Measurements from ENCODE around the gene DCAF11.

DCAF11 gene

GRCh38 chr14:24098927-24099813 lies 15.4 kb upstream of the DCAF11 start:
- no peak overlapping the region for H2AFZ ChIP-seq (ENCODE audit: low read depth, low read length)
- no peaks in the 10 kb centered on the region for H3K27me3 ChIP-seq (ENCODE audit: low read depth, low read length)
- no peaks in the 10 kb centered on the region for H4K20me1 ChIP-seq (ENCODE audit: insufficient read depth, low read length)
- H3K4me2 ChIP-seq (ENCODE audit: low read length) = no peak overlapping the region
- H3K9ac ChIP-seq (ENCODE audit: low read length) = no peak overlapping the region
- TF ChIP-seq CTCF (IDR thresholded peaks at IDR 0.05; ENCODE audit: low read depth, low read length) (no peak), EZH2phosphoT487 (IDR thresholded peaks at IDR 0.05; ENCODE audit: low read depth) (no peak)
- H3K27ac ChIP-seq (ENCODE audit: low read length) = no peak overlapping the region
- H3K4me1 ChIP-seq (ENCODE audit: low read length) = peaks cover 8% of the 10 kb centered on the region
- H3K79me2 ChIP-seq (ENCODE audit: low read length) = peaks cover 17% of the 10 kb centered on the region
- H3K36me3 ChIP-seq (replicated peaks; ENCODE audit: low read depth, low read length) = peaks cover 58% of the 10 kb centered on the region
- no peaks in the 10 kb centered on the region for H3K9me3 ChIP-seq (ENCODE audit: insufficient read depth, low read length)
- H3K4me3 ChIP-seq (ENCODE audit: low read length) = no peak overlapping the region

- TF ChIP-seq CTCF (IDR thresholded peaks at IDR 0.05; ENCODE audit: low read depth, low read length) (no peak), EZH2phosphoT487 (IDR thresholded peaks at IDR 0.05; ENCODE audit: low read depth) (no peak)
- Histone ChIP-seq H3K36me3 (replicated peaks; ENCODE audit: low read depth, low read length) (peaks cover 62% of the 10 kb centered on the region), H3K27me3 (ENCODE audit: low read depth, low read length) (no peaks in the 10 kb centered on the region), H3K79me2 (ENCODE audit: low read length) (peaks cover 5% of the 10 kb centered on the region), H3K4me1 (ENCODE audit: low read length) (peaks cover 5% of the 10 kb centered on the region), H3K9ac (ENCODE audit: low read length) (no peak overlapping the region), H4K20me1 (ENCODE audit: insufficient read depth, low read length) (no peaks in the 10 kb centered on the region), H3K27ac (ENCODE audit: low read length) (no peak overlapping the region), H3K9me3 (ENCODE audit: insufficient read depth, low read length) (no peaks in the 10 kb centered on the region), H3K4me2 (ENCODE audit: low read length) (no peak overlapping the region), H2AFZ (ENCODE audit: low read depth, low read length) (no peak overlapping the region), H3K4me3 (ENCODE audit: low read length) (no peak overlapping the region)
Observed at GRCh38 chr14:24100197-24100981, 14.2 kb upstream of the DCAF11 start.

- Histone ChIP-seq H3K4me3 (ENCODE audit: low read length) (no peak overlapping the region), H3K79me2 (ENCODE audit: low read length) (no peaks in the 10 kb centered on the region), H2AFZ (ENCODE audit: low read depth, low read length) (no peak overlapping the region), H3K27ac (ENCODE audit: low read length) (no peak overlapping the region), H3K9ac (ENCODE audit: low read length) (no peak overlapping the region), H3K4me2 (ENCODE audit: low read length) (no peak overlapping the region), H3K9me3 (ENCODE audit: insufficient read depth, low read length) (no peaks in the 10 kb centered on the region), H3K36me3 (replicated peaks; ENCODE audit: low read depth, low read length) (peaks cover 62% of the 10 kb centered on the region), H3K27me3 (ENCODE audit: low read depth, low read length) (no peaks in the 10 kb centered on the region), H3K4me1 (ENCODE audit: low read length) (no peaks in the 10 kb centered on the region), H4K20me1 (ENCODE audit: insufficient read depth, low read length) (no peaks in the 10 kb centered on the region)
- TF ChIP-seq EZH2phosphoT487 (IDR thresholded peaks at IDR 0.05; ENCODE audit: low read depth) (no peak), CTCF (IDR thresholded peaks at IDR 0.05; ENCODE audit: low read depth, low read length) (no peak)
Observed at GRCh38 chr14:24100982-24101494, 13.5 kb upstream of the DCAF11 start.

Measured in OCI-LY3 (cell line).